Measurements from ENCODE around the gene PRPF8. TPM values are rescaled to one million over a fixed set of nuclear protein-coding genes. Genes with fewer than 3 reads are reported as not detected.

PRPF8 gene
- total RNA-seq, 4 donors from 2014 or later, result 141 to 187 (median 163) TPM

DNA sequence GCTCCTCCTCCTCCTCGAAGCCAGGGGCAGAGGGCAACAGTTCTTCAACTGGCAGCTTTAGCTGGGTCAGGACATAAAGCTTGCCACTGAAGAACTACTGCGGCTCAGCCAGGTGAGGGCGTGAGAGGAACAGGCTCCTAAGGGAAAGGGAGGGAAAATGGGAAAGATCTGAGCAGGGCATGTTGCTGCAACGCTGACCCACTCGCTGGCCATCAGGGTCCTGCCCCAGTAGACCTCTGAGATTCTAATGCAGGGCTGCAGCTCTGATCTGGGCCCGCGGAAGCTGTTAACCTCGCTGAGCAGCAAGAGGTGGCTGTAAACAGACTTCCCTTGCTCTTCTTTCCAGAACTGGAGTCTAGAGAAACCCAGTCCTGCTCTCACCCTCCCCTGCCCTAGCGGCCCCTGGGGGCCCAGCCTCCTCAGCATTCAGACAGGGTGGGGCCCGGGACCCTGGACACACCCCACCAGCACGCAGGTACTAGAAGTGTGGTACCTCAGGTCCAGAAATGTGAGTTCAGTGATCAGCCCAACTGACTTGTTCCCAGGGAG is 29.3 kb upstream of the PRPF8 start:
- H3K4me1 ChIP-seq, result peaks cover 62 to 78% (median 71%) of the 10 kb centered on the region in 4 donors
- DNase-seq (ENCODE audit: extremely low spot score), result no peak
- H3K4me3 ChIP-seq, result peak overlapping the region; percentile 91 to 100 (median 96)
- peak overlapping the region; percentile 99 to 100 (median 100) for H3K27ac ChIP-seq (replicated peaks in 1 of 4)
- intact Hi-C loops (cut with DNase I), result loop anchor here (2.0 to 10.0 kb wide), 2 partner anchors 45 to 149 kb away; partner anchors contain the start of gene PITPNA
- H3K36me3 ChIP-seq, result peaks cover 19 to 42% (median 27%) of the 10 kb centered on the region in 4 donors
- TF ChIP-seq EP300 (IDR thresholded peaks at IDR 0.05) (no peak), POLR2AphosphoS5 (IDR thresholded peaks at IDR 0.05) (peak in 1 of 2 donors; percentile 5), POLR2A (IDR thresholded peaks at IDR 0.05; ENCODE audit: low read depth) (no peak)
- TF ChIP-seq, protein P1, sequence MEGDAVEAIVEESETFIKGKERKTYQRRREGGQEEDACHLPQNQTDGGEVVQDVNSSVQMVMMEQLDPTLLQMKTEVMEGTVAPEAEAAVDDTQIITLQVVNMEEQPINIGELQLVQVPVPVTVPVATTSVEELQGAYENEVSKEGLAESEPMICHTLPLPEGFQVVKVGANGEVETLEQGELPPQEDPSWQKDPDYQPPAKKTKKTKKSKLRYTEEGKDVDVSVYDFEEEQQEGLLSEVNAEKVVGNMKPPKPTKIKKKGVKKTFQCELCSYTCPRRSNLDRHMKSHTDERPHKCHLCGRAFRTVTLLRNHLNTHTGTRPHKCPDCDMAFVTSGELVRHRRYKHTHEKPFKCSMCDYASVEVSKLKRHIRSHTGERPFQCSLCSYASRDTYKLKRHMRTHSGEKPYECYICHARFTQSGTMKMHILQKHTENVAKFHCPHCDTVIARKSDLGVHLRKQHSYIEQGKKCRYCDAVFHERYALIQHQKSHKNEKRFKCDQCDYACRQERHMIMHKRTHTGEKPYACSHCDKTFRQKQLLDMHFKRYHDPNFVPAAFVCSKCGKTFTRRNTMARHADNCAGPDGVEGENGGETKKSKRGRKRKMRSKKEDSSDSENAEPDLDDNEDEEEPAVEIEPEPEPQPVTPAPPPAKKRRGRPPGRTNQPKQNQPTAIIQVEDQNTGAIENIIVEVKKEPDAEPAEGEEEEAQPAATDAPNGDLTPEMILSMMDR (IDR thresholded peaks at IDR 0.05), result peak; percentile 25 to 36 (median 26)
- H3K9me3 ChIP-seq, result no peaks in the 10 kb centered on the region
- WGBS, result 11% methylated on average over 11 of the region's 11 CpGs
- H3K27me3 ChIP-seq, result no peaks in the 10 kb centered on the region

DNA sequence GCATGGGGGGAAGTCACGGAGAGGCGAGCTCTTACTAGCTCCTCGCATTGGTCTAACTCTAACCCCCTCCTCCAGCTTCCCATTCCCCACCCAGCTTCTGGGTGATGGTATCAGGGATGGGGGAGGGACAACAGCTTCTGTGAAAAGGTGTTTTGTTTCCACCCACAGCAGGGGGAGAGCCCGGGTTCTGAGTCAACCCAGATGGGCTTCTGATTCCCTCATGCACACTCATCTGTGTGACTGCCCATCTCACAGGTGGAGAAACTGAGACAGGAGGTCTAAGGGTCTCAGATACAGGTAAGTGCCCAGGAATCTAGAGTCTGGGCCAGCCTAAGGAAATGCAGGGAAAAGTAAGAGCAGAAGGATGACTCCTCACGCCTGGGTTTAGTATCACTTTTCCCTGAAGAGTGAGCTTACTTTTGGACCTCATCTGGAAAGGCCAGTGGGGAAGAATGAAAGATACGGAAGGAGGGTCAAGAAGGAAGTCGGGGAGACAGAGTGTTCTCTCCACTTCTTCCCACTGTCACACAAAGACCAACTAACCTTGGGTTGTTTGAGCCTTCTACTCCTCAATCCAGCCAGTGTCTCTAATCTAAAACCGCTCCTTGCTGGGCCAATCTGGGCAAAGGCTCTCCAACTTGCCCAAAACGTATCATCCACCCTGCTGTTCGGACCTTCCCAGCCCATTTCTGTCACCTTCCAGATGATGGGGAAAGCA is 28.7 kb upstream of the PRPF8 start:
- TF ChIP-seq POLR2AphosphoS5 (IDR thresholded peaks at IDR 0.05), result no peak
- no peak for TF ChIP-seq EP300 (IDR thresholded peaks at IDR 0.05)
- TF ChIP-seq POLR2A (IDR thresholded peaks at IDR 0.05; ENCODE audit: low read depth), result no peak
- TF ChIP-seq, protein P1 (IDR thresholded peaks at IDR 0.05), result no peak
- peaks cover 56 to 77% (median 67%) of the 10 kb centered on the region in 4 donors for H3K4me1 ChIP-seq
- peaks cover 19 to 42% (median 27%) of the 10 kb centered on the region in 4 donors for H3K36me3 ChIP-seq
- peak overlapping the region; percentile 99 to 100 (median 100) for H3K27ac ChIP-seq (replicated peaks in 1 of 4)
- no peaks in the 10 kb centered on the region for H3K9me3 ChIP-seq
- WGBS, result 57% methylated on average over 10 of the region's 10 CpGs
- no peak for DNase-seq (ENCODE audit: extremely low spot score)
- H3K4me3 ChIP-seq, result peak overlapping the region; percentile 91 to 100 (median 96)
- intact Hi-C loops (cut with DNase I), result loop anchor here (10.0 kb wide), 1 partner anchor 149 kb away; the partner anchor contains the start of gene PITPNA
- no peaks in the 10 kb centered on the region for H3K27me3 ChIP-seq

DNA sequence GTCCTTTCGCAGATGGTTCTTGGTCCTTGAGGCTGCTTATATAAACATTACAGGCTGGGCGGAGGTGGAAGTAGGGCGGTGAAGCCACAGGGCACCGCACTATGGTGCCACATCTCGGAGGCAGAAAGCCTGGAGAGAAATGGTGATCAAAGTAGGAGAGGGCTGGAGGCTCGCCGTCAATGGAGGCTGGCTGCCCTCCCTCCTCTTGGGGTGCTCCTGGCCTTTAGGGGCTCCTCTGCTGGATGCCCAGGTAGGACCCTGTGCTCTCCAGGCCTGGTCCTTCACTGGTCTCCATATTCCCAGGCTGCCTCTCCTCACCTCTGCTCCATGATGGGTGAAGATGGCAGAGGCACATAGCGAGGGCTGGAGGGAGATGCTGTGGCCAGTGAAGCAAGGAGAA is 27.6 kb upstream of the PRPF8 start:
- Histone ChIP-seq H3K4me1 (peaks cover 47 to 67% (median 57%) of the 10 kb centered on the region in 4 donors), H3K27me3 (no peaks in the 10 kb centered on the region), H3K36me3 (peaks cover 19 to 51% (median 29%) of the 10 kb centered on the region in 4 donors), H3K4me3 (no peak overlapping the region), H3K9me3 (no peaks in the 10 kb centered on the region), H3K27ac (replicated peaks in 1 of 4) (peak overlapping the region; percentile 99 to 100 (median 100))
- 87% methylated on average over 8 of the region's 8 CpGs for WGBS
- intact Hi-C loops (cut with DNase I), result loop anchor here (10.0 kb wide), 1 partner anchor 147 kb away; the partner anchor contains the start of gene PITPNA
- TF ChIP-seq POLR2A (IDR thresholded peaks at IDR 0.05; ENCODE audit: low read depth) (no peak), EP300 (IDR thresholded peaks at IDR 0.05) (no peak), POLR2AphosphoS5 (IDR thresholded peaks at IDR 0.05) (no peak)
- TF ChIP-seq, protein P1 (IDR thresholded peaks at IDR 0.05), result no peak
- DNase-seq (ENCODE audit: extremely low spot score), result no peak

DNA sequence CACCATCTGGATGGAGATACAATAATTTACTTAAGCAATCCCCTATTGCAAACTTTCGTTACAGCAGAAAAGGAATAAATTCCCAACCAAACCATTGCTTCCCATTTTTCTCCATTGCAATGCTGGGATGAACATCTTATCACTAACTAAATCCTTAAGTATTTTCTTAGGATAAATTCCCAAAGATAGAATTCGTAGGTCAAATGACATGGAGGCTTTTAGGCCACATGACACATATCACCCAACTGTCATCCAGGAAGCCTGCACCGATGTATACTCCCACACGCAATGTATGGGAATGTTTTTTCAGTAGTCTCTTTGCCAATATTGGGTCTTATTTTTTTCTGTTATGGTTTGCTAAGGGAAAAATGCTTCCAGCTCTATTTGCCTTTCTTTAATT is 27.1 kb upstream of the PRPF8 start:
- Histone ChIP-seq H3K4me1 (peaks cover 47 to 66% (median 57%) of the 10 kb centered on the region in 4 donors), H3K9me3 (no peaks in the 10 kb centered on the region), H3K27ac (replicated peaks in 1 of 4) (peak overlapping the region; percentile 75 to 100 (median 100)), H3K36me3 (peaks cover 19 to 53% (median 29%) of the 10 kb centered on the region in 4 donors), H3K27me3 (no peaks in the 10 kb centered on the region), H3K4me3 (no peak overlapping the region)
- no peak for TF ChIP-seq EP300 (IDR thresholded peaks at IDR 0.05)
- TF ChIP-seq, protein P1 (IDR thresholded peaks at IDR 0.05), result no peak
- no peak for TF ChIP-seq POLR2A (IDR thresholded peaks at IDR 0.05; ENCODE audit: low read depth)
- no peak for TF ChIP-seq POLR2AphosphoS5 (IDR thresholded peaks at IDR 0.05)
- whole genome bisulfite sequencing, result 69% methylated on average over 4 of the region's 4 CpGs
- DNase-seq (ENCODE audit: extremely low spot score), result no peak
- intact Hi-C loops (cut with DNase I), result loop anchor here (10.0 kb wide), 1 partner anchor 147 kb away; the partner anchor contains the start of gene PITPNA

Measured in esophagus muscularis mucosa (tissue), 4 donors.